ENCODE results near the gene REV1.

Gene REV1

GRCh38 chr2:99403084-99403483, 86.7 kb downstream of the REV1 start:
- H3K4me2 ChIP-seq (ENCODE audit: insufficient read depth, low read length): no peak overlapping the region
- ATAC-seq (ENCODE audit: insufficient read depth, low read depth): no peak

GRCh38 chr2:99401841-99402240, 88.0 kb downstream of the REV1 start:
- no peak for ATAC-seq (ENCODE audit: insufficient read depth, low read depth)
- Histone ChIP-seq H3K27ac (ENCODE audit: low read length) (no peak overlapping the region), H2AFZ (ENCODE audit: low read depth, low read length) (no peak overlapping the region), H3K27me3 (ENCODE audit: insufficient read depth, low read length, poor library complexity) (no peaks in the 10 kb centered on the region), H3K9me3 (ENCODE audit: insufficient read depth, low read length, severe bottlenecking) (no peaks in the 10 kb centered on the region), H3K4me3 (ENCODE audit: low read depth in 1 of 2, low read length in 2 of 2) (no peak overlapping the region), H3K79me2 (ENCODE audit: insufficient read depth, low read length) (no peaks in the 10 kb centered on the region), H3K9ac (ENCODE audit: low read depth, low read length) (no peak overlapping the region), H4K20me1 (ENCODE audit: insufficient read depth, low read length) (no peaks in the 10 kb centered on the region; the same call in 1 of the 2 replicates), H3K36me3 (ENCODE audit: insufficient read depth, low read length) (peaks cover 95% of the 10 kb centered on the region), H3K4me1 (ENCODE audit: insufficient read depth, low read length) (no peaks in the 10 kb centered on the region), H3K4me2 (ENCODE audit: insufficient read depth, low read length) (no peak overlapping the region)
- no peak for DNase-seq
- TF ChIP-seq CTCF (IDR thresholded peaks at IDR 0.05; ENCODE audit: borderline replicate concordance, extremely low read depth, low read length, poor library complexity, severe bottlenecking) (no peak), EZH2 (IDR thresholded peaks at IDR 0.05; ENCODE audit: borderline replicate concordance, low read depth, low read length, severe bottlenecking) (no peak)

More at GRCh38 chr2:99403084-99403483, 86.7 kb downstream of the REV1 start:
- no peaks in the 10 kb centered on the region for H3K79me2 ChIP-seq (ENCODE audit: insufficient read depth, low read length)
- no peaks in the 10 kb centered on the region for H3K4me1 ChIP-seq (ENCODE audit: insufficient read depth, low read length)
- no peaks in the 10 kb centered on the region for H3K9me3 ChIP-seq (ENCODE audit: insufficient read depth, low read length, severe bottlenecking)
- H3K27ac ChIP-seq (ENCODE audit: low read length): no peak overlapping the region
- no peak overlapping the region for H3K9ac ChIP-seq (ENCODE audit: low read depth, low read length)
- TF ChIP-seq EZH2 (IDR thresholded peaks at IDR 0.05; ENCODE audit: borderline replicate concordance, low read depth, low read length, severe bottlenecking) (no peak), CTCF (IDR thresholded peaks at IDR 0.05; ENCODE audit: borderline replicate concordance, extremely low read depth, low read length, poor library complexity, severe bottlenecking) (no peak)
- no peak for DNase-seq
- peaks cover 94% of the 10 kb centered on the region for H3K36me3 ChIP-seq (ENCODE audit: insufficient read depth, low read length)
- no peaks in the 10 kb centered on the region; the same call in 1 of the 2 replicates for H4K20me1 ChIP-seq (ENCODE audit: insufficient read depth, low read length)
- no peak overlapping the region for H2AFZ ChIP-seq (ENCODE audit: low read depth, low read length)
- no peaks in the 10 kb centered on the region for H3K27me3 ChIP-seq (ENCODE audit: insufficient read depth, low read length, poor library complexity)
- H3K4me3 ChIP-seq (ENCODE audit: low read depth in 1 of 2, low read length in 2 of 2): no peak overlapping the region

GRCh38 chr2:99399795-99400194, 90.0 kb downstream of the REV1 start:
- no peaks in the 10 kb centered on the region for H4K20me1 ChIP-seq (ENCODE audit: insufficient read depth, low read length)
- no peaks in the 10 kb centered on the region for H3K9me3 ChIP-seq (ENCODE audit: insufficient read depth, low read length, severe bottlenecking)
- no peak for DNase-seq
- no peaks in the 10 kb centered on the region for H3K4me1 ChIP-seq (ENCODE audit: insufficient read depth, low read length)
- H3K79me2 ChIP-seq (ENCODE audit: insufficient read depth, low read length): no peaks in the 10 kb centered on the region
- ATAC-seq (ENCODE audit: insufficient read depth, low read depth): no peak
- H2AFZ ChIP-seq (ENCODE audit: low read depth, low read length): no peak overlapping the region
- TF ChIP-seq CTCF (IDR thresholded peaks at IDR 0.05; ENCODE audit: borderline replicate concordance, extremely low read depth, low read length, poor library complexity, severe bottlenecking) (no peak), EZH2 (IDR thresholded peaks at IDR 0.05; ENCODE audit: borderline replicate concordance, low read depth, low read length, severe bottlenecking) (no peak)
- peaks cover 98% of the 10 kb centered on the region for H3K36me3 ChIP-seq (ENCODE audit: insufficient read depth, low read length)
- no peaks in the 10 kb centered on the region for H3K27me3 ChIP-seq (ENCODE audit: insufficient read depth, low read length, poor library complexity)
- no peak overlapping the region for H3K27ac ChIP-seq (ENCODE audit: low read length)
- H3K4me3 ChIP-seq (ENCODE audit: low read depth in 1 of 2, low read length in 2 of 2): no peak overlapping the region
- H3K4me2 ChIP-seq (ENCODE audit: insufficient read depth, low read length): no peak overlapping the region
- no peak overlapping the region for H3K9ac ChIP-seq (ENCODE audit: low read depth, low read length)

GRCh38 chr2:99399063-99399462, 90.8 kb downstream of the REV1 start:
- Histone ChIP-seq H3K4me3 (ENCODE audit: low read depth in 1 of 2, low read length in 2 of 2) (no peak overlapping the region), H3K27me3 (ENCODE audit: insufficient read depth, low read length, poor library complexity) (no peaks in the 10 kb centered on the region), H2AFZ (ENCODE audit: low read depth, low read length) (no peak overlapping the region), H3K9me3 (ENCODE audit: insufficient read depth, low read length, severe bottlenecking) (no peaks in the 10 kb centered on the region), H3K79me2 (ENCODE audit: insufficient read depth, low read length) (no peaks in the 10 kb centered on the region), H3K9ac (ENCODE audit: low read depth, low read length) (no peak overlapping the region), H3K36me3 (ENCODE audit: insufficient read depth, low read length) (peaks cover 98% of the 10 kb centered on the region), H3K4me2 (ENCODE audit: insufficient read depth, low read length) (no peak overlapping the region), H3K27ac (ENCODE audit: low read length) (no peak overlapping the region), H3K4me1 (ENCODE audit: insufficient read depth, low read length) (no peaks in the 10 kb centered on the region), H4K20me1 (ENCODE audit: insufficient read depth, low read length) (no peaks in the 10 kb centered on the region)
- DNase-seq (no peak), ATAC-seq (ENCODE audit: insufficient read depth, low read depth) (no peak)
- TF ChIP-seq CTCF (IDR thresholded peaks at IDR 0.05; ENCODE audit: borderline replicate concordance, extremely low read depth, low read length, poor library complexity, severe bottlenecking): no peak
- TF ChIP-seq EZH2 (IDR thresholded peaks at IDR 0.05; ENCODE audit: borderline replicate concordance, low read depth, low read length, severe bottlenecking): no peak
